Kidney epithelial cell (primary cell): ENCODE results near the gene ELL. TPM values are rescaled to one million over a fixed set of nuclear protein-coding genes. Genes with fewer than 3 reads are reported as not detected.

Source experiments
- DNase-seq: peaks from one replicate; pipeline ENCODE4 v3.0.0-alpha.2; 2010; ENCODE audit warnings: low read depth
- H3K27me3 ChIP-seq: 2 replicates; pipeline ENCODE4 v1.6.0; 2011; ENCODE audit warnings: low read length; ENCODE audit not compliant: control insufficient read depth, insufficient read depth
- H3K36me3 ChIP-seq: 2 replicates; pipeline ENCODE4 v1.5.1; 2011; ENCODE audit warnings: low read length; ENCODE audit not compliant: control insufficient read depth, insufficient read depth
- H3K4me3 ChIP-seq: 2 replicates; pipeline ENCODE4 v1.5.1; 2011; ENCODE audit warnings: low read depth, mild to moderate bottlenecking, control low read depth, low read length
- CTCF ChIP-seq: IDR thresholded peaks from 2 replicates; pipeline ENCODE4 v1.5.1; 2011; ENCODE audit warnings: mild to moderate bottlenecking, moderate library complexity, low read length, control low read depth, inconsistent platforms; ENCODE audit not compliant: insufficient read depth, poor library complexity, severe bottlenecking
- total RNA-seq: library from RNA; depleted of rRNA; stranded (reverse); fragments of >200 nt; gene quantifications from 2 replicates; pipeline ENCODE4 v1.2.3, GENCODE V29; 2015

ELL gene
- total RNA-seq, 1 donor from 2014 or later: 13.1 TPM

- peak; percentile 60 for TF ChIP-seq CTCF
- Histone ChIP-seq H3K27me3 (peaks cover 11% of the 10 kb centered on the region), H3K36me3 (no peaks in the 10 kb centered on the region), H3K4me3 (no peak overlapping the region)
- no peak for DNase-seq
Observed at GRCh38 chr19:18401580-18402112, 120.2 kb downstream of the ELL start.

GRCh38 chr19:18399008-18399407 lies 122.9 kb downstream of the ELL start:
- Histone ChIP-seq H3K36me3 (no peaks in the 10 kb centered on the region), H3K27me3 (peaks cover 13% of the 10 kb centered on the region), H3K4me3 (no peak overlapping the region)
- no peak for TF ChIP-seq CTCF
- DNase-seq: no peak

- Histone ChIP-seq H3K36me3 (no peaks in the 10 kb centered on the region), H3K4me3 (no peak within 1 kb of the TSS), H3K27me3 (peaks cover 13% of the 10 kb centered on the region)
- DNase-seq: no peak
- TF ChIP-seq CTCF: no peak
Observed at GRCh38 chr19:18397242-18398202, 124.3 kb downstream of the ELL start, which contains the start of gene LRRC25. LRRC25 (minus strand) TSS chr19:18397622; CDS start chr19:18396963, 659 bp downstream.

- Histone ChIP-seq H3K4me3 (no peak overlapping the region), H3K36me3 (no peaks in the 10 kb centered on the region), H3K27me3 (peaks cover 13% of the 10 kb centered on the region)
- no peak for DNase-seq
- no peak for TF ChIP-seq CTCF
Observed at GRCh38 chr19:18396471-18397241, 125.2 kb downstream of the ELL start.

- DNase-seq: no peak
- Histone ChIP-seq H3K27me3 (peaks cover 13% of the 10 kb centered on the region), H3K36me3 (peaks cover 2% of the 10 kb centered on the region), H3K4me3 (no peak overlapping the region)
- no peak for TF ChIP-seq CTCF
Observed at GRCh38 chr19:18393836-18394235, 128.0 kb downstream of the ELL start.
